Stimulated activated CD4-positive, alpha-beta T cell treated with anti-CD3 and anti-CD28 coated beads, Interleukin-1b, Interleukin-23, amount 100 ng/mL, for 1 hour (primary cell): ENCODE measurements around the gene ITK.

Experiments used
- DNase-seq, 2 donors: peaks; one replicate each; pipeline ENCODE4 v3.0.0-alpha.2; 2020; ENCODE audit warnings: low read depth in 2 of 2

ITK gene

GRCh38 chr5:157180374-157181264 is at the start of gene ITK:
Gene ITK, plus strand, starts transcription at chr5:157180840. Its CDS starts 138 bp downstream, at chr5:157180978.
- no peak for DNase-seq

GRCh38 chr5:157130925-157131324 is 49.7 kb upstream of the ITK start:
- no peak for DNase-seq

- DNase-seq = no peak
Observed at GRCh38 chr5:157132281-157132612, 48.4 kb upstream of the ITK start.

GRCh38 chr5:157137691-157138090 is 42.9 kb upstream of the ITK start:
- no peak for DNase-seq

GRCh38 chr5:157142317-157143126 is 38.1 kb upstream of the ITK start, which contains the start of gene MED7:
Gene MED7, minus strand, starts transcription at chr5:157142865. Its CDS starts 3,434 bp downstream, at chr5:157139431.
- peak; percentile 62 to 85 for DNase-seq

- DNase-seq = no peak
Observed at GRCh38 chr5:157143127-157143971, 37.3 kb upstream of the ITK start.

GRCh38 chr5:157148734-157149615 is 31.7 kb upstream of the ITK start:
- peak; percentile 63 for DNase-seq

- no peak for DNase-seq
Observed at GRCh38 chr5:157150995-157151394, 29.6 kb upstream of the ITK start.

GRCh38 chr5:157155297-157155696 is 25.3 kb upstream of the ITK start:
- DNase-seq = no peak

- DNase-seq = no peak
Observed at GRCh38 chr5:157157293-157157891, 23.2 kb upstream of the ITK start.

- no peak for DNase-seq
Observed at GRCh38 chr5:157159209-157159751, 21.4 kb upstream of the ITK start.

GRCh38 chr5:157160001-157160400 is 20.6 kb upstream of the ITK start:
- DNase-seq = no peak

GRCh38 chr5:157161996-157162395 is 18.6 kb upstream of the ITK start:
- DNase-seq = no peak

GRCh38 chr5:157162919-157163510 is 17.6 kb upstream of the ITK start:
- DNase-seq = no peak

- no peak for DNase-seq
Observed at GRCh38 chr5:157164521-157164920, 16.1 kb upstream of the ITK start.

- DNase-seq = no peak
Observed at GRCh38 chr5:157165261-157165660, 15.4 kb upstream of the ITK start.

- DNase-seq = no peak
Observed at GRCh38 chr5:157165668-157166067, 15.0 kb upstream of the ITK start.

GRCh38 chr5:157166214-157167213 is 14.1 kb upstream of the ITK start, which contains the start of gene GARIN3:
Gene GARIN3, minus strand, starts transcription at chr5:157166264. Its CDS starts 96 bp downstream, at chr5:157166168.
- DNase-seq = no peak
